ENCODE results near the gene RIPK3. TPM values are rescaled to one million over a fixed set of nuclear protein-coding genes. Genes with fewer than 3 reads are reported as not detected.

RIPK3 gene
- total and polyA plus RNA-seq, 2 experiments from 2014 or later = 0.32 to 1.5 TPM

GRCh38 chr14:24372701-24373416 is 33.1 kb upstream of the RIPK3 start:
- H3K36me3 Mint-ChIP-seq (ENCODE audit: low read depth) = peaks cover 14% of the 10 kb centered on the region
- no peak overlapping the region for H3K27ac Mint-ChIP-seq
- H3K4me1 ChIP-seq (ENCODE audit: insufficient read depth) = peaks cover 24% of the 10 kb centered on the region
- H3K27me3 Mint-ChIP-seq (ENCODE audit: insufficient read depth, low read depth, poor library complexity) = peaks cover 28% of the 10 kb centered on the region
- TF ChIP-seq EZH2phosphoT487 (IDR thresholded peaks at IDR 0.05; ENCODE audit: unreplicated experiment) (no peak), STAT1 (IDR thresholded peaks at IDR 0.05; ENCODE audit: unreplicated experiment) (no peak), REST (IDR thresholded peaks at IDR 0.05; ENCODE audit: unreplicated experiment) (no peak), ZNF462 (CRISPR knock-in tag; IDR thresholded peaks at IDR 0.05) (no peak), NANOG (IDR thresholded peaks at IDR 0.05; ENCODE audit: borderline replicate concordance) (no peak), ZNF331 (CRISPR knock-in tag; IDR thresholded peaks at IDR 0.05; ENCODE audit: low read depth) (no peak), CREB1 (CRISPR knock-in tag; IDR thresholded peaks at IDR 0.05; ENCODE audit: low read depth) (no peak), POLR2AphosphoS5 (IDR thresholded peaks at IDR 0.05; ENCODE audit: low read depth) (no peak), ETS1 (IDR thresholded peaks at IDR 0.05) (no peak), CTCF (conservative IDR thresholded peaks at IDR 0.05; ENCODE audit: low read depth in 2 of 2) (no peak), ZNF114 (CRISPR knock-in tag; IDR thresholded peaks at IDR 0.05) (no peak), JUNB (IDR thresholded peaks at IDR 0.05; ENCODE audit: unreplicated experiment) (no peak)
- no peak overlapping the region for H3K4me3 ChIP-seq
- H3K27me3 ChIP-seq (ENCODE audit: insufficient read depth) = no peaks in the 10 kb centered on the region
- no peaks in the 10 kb centered on the region for H3K9me3 Mint-ChIP-seq
- H3K4me2 ChIP-seq = no peak overlapping the region
- no peak for DNase-seq (ENCODE audit: low spot score)
- no peaks in the 10 kb centered on the region for H3K79me2 ChIP-seq (replicated peaks; ENCODE audit: insufficient read depth)
- 0 out of 2 replicates have a peak, but pooled peaks cover 2% of the 10 kb centered on the region for H3F3A ChIP-seq (replicated peaks; ENCODE audit: low read depth)
- no peak for ATAC-seq
- peaks cover 4% of the 10 kb centered on the region; the same call in 1 of the 2 replicates for H3K9me2 ChIP-seq (ENCODE audit: insufficient read depth)
- H3K4me1 Mint-ChIP-seq = peaks cover 35% of the 10 kb centered on the region
- H3K36me3 ChIP-seq (ENCODE audit: insufficient read depth) = no peaks in the 10 kb centered on the region
- no peak overlapping the region for H2AFZ ChIP-seq
- H3K27ac ChIP-seq (ENCODE audit: low read depth) = no peak overlapping the region
- H4K20me1 ChIP-seq (replicated peaks; ENCODE audit: insufficient read depth) = no peaks in the 10 kb centered on the region
- H3K4me3 Mint-ChIP-seq = no peak overlapping the region
